SJCRH30 (cell line): ENCODE data around the gene RSAD1. TPM values are rescaled to one million over a fixed set of nuclear protein-coding genes. Genes with fewer than 3 reads are reported as not detected.

Experiments used
- DNase-seq, 2 experiments: peaks; one replicate each; pipeline ENCODE4 v3.0.0-alpha.2; 2015 to 2020
- H3K27ac ChIP-seq: fragments of 250-450 bp; sonication (Bioruptor Pico); 2 replicates; pipeline ENCODE4 v1.5.1; 2020; ENCODE audit warnings: mild to moderate bottlenecking, moderate library complexity
- H3K27me3 ChIP-seq: fragments of 250-450 bp; sonication (Bioruptor Pico); 2 replicates; pipeline ENCODE4 v1.5.1; 2020; ENCODE audit warnings: mild to moderate bottlenecking, moderate library complexity
- H3K36me3 ChIP-seq: fragments of 250-450 bp; sonication (Bioruptor Pico); 2 replicates; pipeline ENCODE4 v1.5.1; 2020; ENCODE audit warnings: mild to moderate bottlenecking, moderate library complexity
- H3K4me1 ChIP-seq: fragments of 250-450 bp; sonication (Bioruptor Pico); 2 replicates; pipeline ENCODE4 v1.5.1; 2020; ENCODE audit warnings: mild to moderate bottlenecking, moderate library complexity
- H3K4me3 ChIP-seq: fragments of 250-450 bp; sonication (Bioruptor Pico); 2 replicates; pipeline ENCODE4 v1.5.1; 2020; ENCODE audit warnings: mild to moderate bottlenecking, moderate library complexity
- H3K9me3 ChIP-seq: fragments of 250-450 bp; sonication (Bioruptor Pico); replicated peaks from 2 replicates; pipeline ENCODE4 v1.5.1; 2020; ENCODE audit warnings: mild to moderate bottlenecking, moderate library complexity
- total RNA-seq: library from RNA; depleted of rRNA; stranded (reverse); fragments of >200 nt; shearing (Covaris generic); gene quantifications from 2 replicates; pipeline ENCODE4 v1.2.3, GENCODE V29; 2014

The RSAD1 gene
- total RNA-seq, 1 experiment from 2014 or later: 17.3 TPM

DNA sequence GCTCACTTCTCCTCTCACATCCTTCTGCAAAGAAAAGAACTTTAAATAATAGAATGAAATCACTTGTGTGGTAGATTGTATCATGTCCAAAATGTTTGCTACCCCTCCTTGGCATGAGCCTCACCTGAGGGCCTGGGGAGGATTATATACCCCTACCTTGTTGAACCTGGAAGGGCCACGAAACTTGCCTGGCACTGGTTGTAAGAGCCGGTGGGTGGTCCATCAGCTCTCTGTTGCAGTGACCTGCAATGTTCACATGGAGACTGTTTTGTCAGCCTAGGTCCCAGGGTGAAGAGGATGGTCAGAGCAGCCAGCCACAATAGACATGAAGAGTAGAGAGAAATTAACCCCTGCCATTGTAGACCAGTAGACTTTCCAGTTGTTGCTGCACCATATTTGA lies 10.2 kb downstream of the RSAD1 start:
- no peaks in the 10 kb centered on the region for H3K36me3 ChIP-seq
- H3K27ac ChIP-seq: no peak overlapping the region
- H3K9me3 ChIP-seq: no peaks in the 10 kb centered on the region
- no peaks in the 10 kb centered on the region for H3K27me3 ChIP-seq
- H3K4me3 ChIP-seq: no peak overlapping the region
- no peak for DNase-seq
- no peaks in the 10 kb centered on the region for H3K4me1 ChIP-seq

GRCh38 chr17:50491505-50491904 lies 12.8 kb downstream of the RSAD1 start:
- H3K36me3 ChIP-seq: no peaks in the 10 kb centered on the region
- H3K27ac ChIP-seq: no peak overlapping the region
- no peaks in the 10 kb centered on the region for H3K27me3 ChIP-seq
- H3K4me3 ChIP-seq: no peak overlapping the region
- DNase-seq: no peak
- no peaks in the 10 kb centered on the region for H3K4me1 ChIP-seq
- H3K9me3 ChIP-seq: no peaks in the 10 kb centered on the region

- H3K36me3 ChIP-seq: no peaks in the 10 kb centered on the region
- H3K4me1 ChIP-seq: no peaks in the 10 kb centered on the region
- DNase-seq: no peak
- H3K9me3 ChIP-seq: no peaks in the 10 kb centered on the region
- H3K27ac ChIP-seq: no peak overlapping the region
- no peaks in the 10 kb centered on the region for H3K27me3 ChIP-seq
- no peak overlapping the region for H3K4me3 ChIP-seq
Measured at GRCh38 chr17:50492214-50492613, 13.6 kb downstream of the RSAD1 start.

DNA sequence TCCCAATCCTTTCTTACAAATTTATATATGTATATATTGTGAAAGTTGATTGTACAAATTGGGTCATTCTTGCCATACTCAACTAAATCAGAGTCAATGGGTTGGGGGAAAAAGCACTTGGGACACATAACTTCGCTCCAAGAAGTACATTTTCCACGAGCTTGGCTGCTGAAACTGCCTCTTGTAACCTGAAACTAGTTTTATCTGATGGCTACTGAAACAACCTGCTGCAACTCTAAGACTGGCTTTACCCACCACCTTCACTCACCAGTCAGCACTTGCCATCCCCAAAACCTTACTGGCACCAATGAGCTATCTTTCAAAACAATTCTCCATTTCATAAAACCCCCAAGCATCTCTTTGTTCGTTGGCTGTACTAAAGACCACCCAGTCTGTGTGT lies 15.1 kb downstream of the RSAD1 start:
- Histone ChIP-seq H3K27me3 (no peaks in the 10 kb centered on the region), H3K4me1 (no peaks in the 10 kb centered on the region), H3K4me3 (no peak overlapping the region), H3K36me3 (no peaks in the 10 kb centered on the region), H3K27ac (no peak overlapping the region), H3K9me3 (no peaks in the 10 kb centered on the region)
- DNase-seq: no peak

DNA sequence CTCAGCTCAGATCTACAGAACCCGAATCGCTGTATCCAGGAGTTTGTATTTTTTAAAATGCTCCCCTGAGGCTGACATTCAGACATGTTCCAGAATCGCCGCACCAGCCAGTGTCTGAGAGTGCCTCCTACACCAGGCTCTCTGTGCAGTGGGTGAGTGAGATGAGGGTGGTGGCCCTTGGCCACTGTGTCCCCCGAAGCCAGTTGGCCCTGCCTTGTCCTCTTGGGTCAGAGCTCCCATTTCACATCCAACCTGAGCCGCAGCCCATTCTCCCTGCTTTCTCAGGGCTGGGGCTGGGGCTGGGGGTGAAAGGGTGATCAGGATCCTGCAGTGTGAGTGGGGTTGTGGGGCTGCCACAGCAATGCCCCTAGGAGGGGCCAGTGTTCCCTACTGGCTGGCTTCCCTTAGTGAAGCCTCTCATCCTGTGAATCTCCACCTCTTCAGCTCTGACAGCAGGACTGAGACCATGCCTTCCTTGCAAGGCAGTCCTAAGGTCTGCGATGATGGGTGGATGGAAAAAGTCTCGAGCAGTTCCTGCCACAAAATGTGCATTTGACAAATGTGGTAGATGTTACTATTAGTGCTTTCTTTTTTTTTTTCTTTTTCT lies 16.7 kb downstream of the RSAD1 start:
- DNase-seq: no peak
- no peak overlapping the region for H3K27ac ChIP-seq
- H3K9me3 ChIP-seq: no peaks in the 10 kb centered on the region
- H3K27me3 ChIP-seq: no peaks in the 10 kb centered on the region
- no peaks in the 10 kb centered on the region for H3K4me1 ChIP-seq
- H3K36me3 ChIP-seq: no peaks in the 10 kb centered on the region
- no peak overlapping the region for H3K4me3 ChIP-seq

GRCh38 chr17:50495918-50496317 lies 17.3 kb downstream of the RSAD1 start:
- DNase-seq: no peak
- no peaks in the 10 kb centered on the region for H3K36me3 ChIP-seq
- H3K9me3 ChIP-seq: no peaks in the 10 kb centered on the region
- H3K4me1 ChIP-seq: no peaks in the 10 kb centered on the region
- no peaks in the 10 kb centered on the region for H3K27me3 ChIP-seq
- H3K4me3 ChIP-seq: no peak overlapping the region
- no peak overlapping the region for H3K27ac ChIP-seq

- no peaks in the 10 kb centered on the region for H3K9me3 ChIP-seq
- H3K4me3 ChIP-seq: no peak overlapping the region
- no peaks in the 10 kb centered on the region for H3K36me3 ChIP-seq
- H3K27ac ChIP-seq: no peak overlapping the region
- H3K4me1 ChIP-seq: no peaks in the 10 kb centered on the region
- DNase-seq: no peak
- H3K27me3 ChIP-seq: no peaks in the 10 kb centered on the region
Measured at GRCh38 chr17:50498021-50498874, 19.6 kb downstream of the RSAD1 start.

- Histone ChIP-seq H3K4me1 (no peaks in the 10 kb centered on the region), H3K9me3 (no peaks in the 10 kb centered on the region), H3K27ac (no peak overlapping the region), H3K27me3 (no peaks in the 10 kb centered on the region), H3K4me3 (no peak overlapping the region), H3K36me3 (no peaks in the 10 kb centered on the region)
- DNase-seq: no peak
Measured at GRCh38 chr17:50499270-50499669, 20.6 kb downstream of the RSAD1 start.

- no peak for DNase-seq
- Histone ChIP-seq H3K27me3 (no peaks in the 10 kb centered on the region), H3K9me3 (no peaks in the 10 kb centered on the region), H3K4me3 (no peak overlapping the region), H3K27ac (no peak overlapping the region), H3K4me1 (no peaks in the 10 kb centered on the region), H3K36me3 (no peaks in the 10 kb centered on the region)
Measured at GRCh38 chr17:50499721-50500120, 21.1 kb downstream of the RSAD1 start.

- H3K4me3 ChIP-seq: no peak overlapping the region
- H3K27me3 ChIP-seq: no peaks in the 10 kb centered on the region
- DNase-seq: peak in 1 of 2 experiments; percentile 26
- no peaks in the 10 kb centered on the region for H3K9me3 ChIP-seq
- no peaks in the 10 kb centered on the region for H3K36me3 ChIP-seq
- no peak overlapping the region for H3K27ac ChIP-seq
- H3K4me1 ChIP-seq: no peaks in the 10 kb centered on the region
Measured at GRCh38 chr17:50501054-50501453, 22.4 kb downstream of the RSAD1 start.

- Histone ChIP-seq H3K27ac (no peak overlapping the region), H3K4me3 (no peak overlapping the region)
- DNase-seq: no peak
Measured at GRCh38 chr17:50502301-50502990, 23.8 kb downstream of the RSAD1 start.

DNA sequence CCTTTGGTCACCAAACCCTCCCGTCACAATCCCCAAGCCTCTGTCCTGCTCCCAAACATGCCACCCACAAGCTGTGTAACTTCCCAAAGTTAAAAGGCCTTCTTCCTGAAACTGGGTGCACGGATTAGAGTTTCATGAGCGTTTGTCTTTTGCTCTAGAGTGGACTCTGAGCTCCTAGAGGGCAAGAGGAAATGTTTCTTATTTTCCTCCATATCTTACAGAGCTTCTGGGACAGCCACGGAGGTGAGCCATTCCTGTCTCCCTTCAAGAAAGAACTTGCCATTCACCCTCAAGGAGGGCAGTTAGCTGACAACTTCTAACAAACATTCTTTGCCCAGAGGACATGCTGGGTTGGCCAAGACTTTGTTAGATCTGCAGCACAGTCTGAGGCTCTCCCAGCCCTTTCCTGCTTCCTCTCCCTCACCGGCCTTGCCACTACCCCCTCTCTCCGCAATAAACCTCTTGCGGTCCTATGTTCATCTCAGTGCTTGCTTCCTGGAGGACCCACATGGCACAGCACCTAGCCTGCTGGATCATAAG lies 27.0 kb downstream of the RSAD1 start:
- Histone ChIP-seq H3K9me3 (no peaks in the 10 kb centered on the region), H3K27ac (no peak overlapping the region), H3K27me3 (no peaks in the 10 kb centered on the region), H3K4me1 (no peaks in the 10 kb centered on the region), H3K36me3 (no peaks in the 10 kb centered on the region), H3K4me3 (no peak overlapping the region)
- no peak for DNase-seq

More at GRCh38 chr17:50502301-50502990, 23.8 kb downstream of the RSAD1 start:
- Histone ChIP-seq H3K36me3 (no peaks in the 10 kb centered on the region), H3K27me3 (no peaks in the 10 kb centered on the region), H3K9me3 (no peaks in the 10 kb centered on the region), H3K4me1 (no peaks in the 10 kb centered on the region)

DNA sequence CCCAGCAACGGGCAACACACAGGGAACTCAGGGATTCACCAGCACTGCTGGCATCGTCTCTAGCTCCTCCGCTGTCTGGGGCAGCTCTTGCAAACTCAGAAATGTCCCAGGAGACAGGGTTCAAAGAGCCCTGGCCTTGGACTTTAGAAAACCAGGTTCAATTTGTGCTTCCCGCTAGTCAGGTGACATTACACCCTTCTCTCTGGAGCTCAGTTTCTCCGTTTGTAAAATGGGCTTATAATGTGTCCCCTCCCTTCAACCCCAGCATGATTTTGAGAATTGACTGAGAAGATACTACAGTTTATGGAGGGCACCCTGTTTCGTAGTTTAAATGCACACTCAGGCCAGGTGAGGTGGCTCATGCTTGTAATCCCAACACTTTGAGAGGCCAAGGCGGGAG lies 27.6 kb downstream of the RSAD1 start:
- H3K4me1 ChIP-seq: no peaks in the 10 kb centered on the region
- no peak overlapping the region for H3K4me3 ChIP-seq
- no peaks in the 10 kb centered on the region for H3K9me3 ChIP-seq
- no peak overlapping the region for H3K27ac ChIP-seq
- DNase-seq: no peak
- H3K36me3 ChIP-seq: no peaks in the 10 kb centered on the region
- no peaks in the 10 kb centered on the region for H3K27me3 ChIP-seq

GRCh38 chr17:50507871-50508572 lies 29.4 kb downstream of the RSAD1 start, which contains the start of gene MYCBPAP:
Gene MYCBPAP (plus strand): TSS chr17:50508439. CDS start chr17:50508675, 236 bp downstream.
- no peak for DNase-seq
- Histone ChIP-seq H3K9me3 (no peaks in the 10 kb centered on the region), H3K27ac (no peak within 1 kb of the TSS), H3K4me1 (no peaks in the 10 kb centered on the region), H3K27me3 (no peaks in the 10 kb centered on the region), H3K4me3 (no peak within 1 kb of the TSS), H3K36me3 (no peaks in the 10 kb centered on the region)
